DND-41 (cell line): ENCODE data around the gene KCNH3.

Experiments
- ATAC-seq: fragments of 200-7000 bp; cut with Tn5 transposase; 3 replicates; pipeline ENCODE4 v1.9.1; 2021; ENCODE audit warnings: low read depth; ENCODE audit not compliant: insufficient read depth
- DNase-seq: peaks from one replicate; pipeline ENCODE4 v3.0.0-alpha.2; 2020
- H2AFZ ChIP-seq: 2 replicates; pipeline ENCODE4 v1.6.0; 2012; ENCODE audit warnings: low read depth, low read length
- H3K27ac ChIP-seq: 2 replicates; pipeline ENCODE4 v1.5.1; 2012; ENCODE audit warnings: low read length, inconsistent platforms
- H3K27me3 ChIP-seq: fragments of 200-600 bp; sonication (generic); 2 replicates; pipeline ENCODE4 v1.6.0; 2012; ENCODE audit warnings: low read length, mild to moderate bottlenecking, inconsistent platforms; ENCODE audit not compliant: insufficient read depth, poor library complexity
- H3K36me3 ChIP-seq: 2 replicates; pipeline ENCODE4 v1.5.1; 2012; ENCODE audit warnings: low read length, inconsistent platforms; ENCODE audit not compliant: insufficient read depth
- H3K4me1 ChIP-seq: 2 replicates; pipeline ENCODE4 v1.5.1; 2012; ENCODE audit warnings: mild to moderate bottlenecking, low read length; ENCODE audit not compliant: insufficient read depth
- H3K4me2 ChIP-seq: 2 replicates; pipeline ENCODE4 v1.6.0; 2012; ENCODE audit warnings: mild to moderate bottlenecking, moderate library complexity, low read length, inconsistent platforms; ENCODE audit not compliant: insufficient read depth
- H3K4me3 ChIP-seq, 2 experiments: fragments of 200-600 bp in 1 of 2; shearing (Covaris generic) in 1 of 2; 2 replicates each; pipeline ENCODE4 v1.5.1; 2012 to 2016; ENCODE audit warnings: inconsistent platforms in 2 of 2, low read length in 2 of 2, mild to moderate bottlenecking in 2 of 2, low read depth in 1 of 2, moderate library complexity in 1 of 2
- H3K79me2 ChIP-seq: 2 replicates; pipeline ENCODE4 v1.6.0; 2012; ENCODE audit warnings: low read length, inconsistent platforms; ENCODE audit not compliant: insufficient read depth
- H3K9ac ChIP-seq: 2 replicates; pipeline ENCODE4 v1.6.0; 2012; ENCODE audit warnings: low read depth, mild to moderate bottlenecking, inconsistent platforms, low read length, moderate library complexity
- H3K9me3 ChIP-seq: 2 replicates; pipeline ENCODE4 v1.5.1; 2012; ENCODE audit warnings: low read length, moderate library complexity, mild to moderate bottlenecking, inconsistent platforms; ENCODE audit not compliant: insufficient read depth, severe bottlenecking
- H4K20me1 ChIP-seq: 2 replicates; pipeline ENCODE4 v1.6.0; 2012; ENCODE audit warnings: low read length; ENCODE audit not compliant: insufficient read depth
- CTCF ChIP-seq: IDR thresholded peaks from 2 replicates; pipeline ENCODE4 v1.5.1; 2012; ENCODE audit warnings: borderline replicate concordance, low read length, moderate library complexity, mild to moderate bottlenecking; ENCODE audit not compliant: poor library complexity, severe bottlenecking; ENCODE audit errors: extremely low read depth
- EZH2 ChIP-seq: IDR thresholded peaks from 3 replicates; pipeline ENCODE4 v1.6.1; 2012; ENCODE audit warnings: borderline replicate concordance, low read depth, mild to moderate bottlenecking, moderate library complexity, low read length, inconsistent platforms; ENCODE audit not compliant: severe bottlenecking

The KCNH3 gene

DNA sequence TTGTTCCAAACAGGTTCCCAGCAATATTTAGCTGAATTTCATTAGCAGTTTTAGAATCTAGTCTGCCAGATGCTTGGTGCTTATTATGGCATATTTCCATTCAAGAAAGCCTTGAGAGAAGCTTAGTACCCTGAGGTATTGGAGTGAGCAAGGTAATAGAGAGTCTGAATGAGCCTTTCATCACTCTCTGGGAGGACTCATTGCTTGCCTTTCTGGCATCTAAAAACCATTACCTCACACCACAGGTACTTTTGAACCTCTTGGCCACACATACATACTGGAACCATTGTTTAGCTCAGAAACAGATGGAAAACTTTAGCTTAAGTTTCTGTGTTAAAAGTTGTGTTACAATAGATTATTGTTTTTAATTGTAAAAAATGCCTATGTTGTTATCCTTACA lies 27.4 kb upstream of the KCNH3 start:
- ATAC-seq (no peak), DNase-seq (no peak)
- no peak overlapping the region for H3K4me2 ChIP-seq
- no peaks in the 10 kb centered on the region for H3K27me3 ChIP-seq
- peaks cover 9% of the 10 kb centered on the region for H3K36me3 ChIP-seq
- H4K20me1 ChIP-seq = no peaks in the 10 kb centered on the region
- no peak overlapping the region for H3K4me3 ChIP-seq
- H3K27ac ChIP-seq = no peak overlapping the region
- no peak overlapping the region for H3K9ac ChIP-seq
- no peaks in the 10 kb centered on the region for H3K79me2 ChIP-seq
- H2AFZ ChIP-seq = no peak overlapping the region
- TF ChIP-seq CTCF (no peak), EZH2 (no peak)
- H3K4me1 ChIP-seq = no peaks in the 10 kb centered on the region
- no peaks in the 10 kb centered on the region for H3K9me3 ChIP-seq

GRCh38 chr12:49512546-49512945 lies 26.3 kb upstream of the KCNH3 start:
- H2AFZ ChIP-seq = no peak overlapping the region
- no peak overlapping the region for H3K9ac ChIP-seq
- ATAC-seq = no peak
- no peaks in the 10 kb centered on the region for H3K79me2 ChIP-seq
- TF ChIP-seq CTCF = no peak
- no peak for TF ChIP-seq EZH2
- H3K27ac ChIP-seq = no peak overlapping the region
- no peaks in the 10 kb centered on the region for H3K9me3 ChIP-seq
- DNase-seq = no peak
- 0 out of 2 replicates have a peak, but pooled peaks cover 7% of the 10 kb centered on the region for H3K36me3 ChIP-seq
- no peaks in the 10 kb centered on the region for H3K27me3 ChIP-seq
- no peak overlapping the region for H3K4me2 ChIP-seq
- no peaks in the 10 kb centered on the region for H4K20me1 ChIP-seq
- H3K4me3 ChIP-seq = no peak overlapping the region
- no peaks in the 10 kb centered on the region for H3K4me1 ChIP-seq

GRCh38 chr12:49515266-49515665 lies 23.6 kb upstream of the KCNH3 start:
- no peak for DNase-seq
- no peaks in the 10 kb centered on the region for H3K79me2 ChIP-seq
- TF ChIP-seq CTCF (no peak), EZH2 (no peak)
- no peak overlapping the region for H3K4me3 ChIP-seq
- no peak overlapping the region for H3K27ac ChIP-seq
- H4K20me1 ChIP-seq = no peaks in the 10 kb centered on the region
- H3K4me2 ChIP-seq = no peak overlapping the region
- H3K27me3 ChIP-seq = no peaks in the 10 kb centered on the region
- H3K9ac ChIP-seq = no peak overlapping the region
- H3K4me1 ChIP-seq = no peaks in the 10 kb centered on the region
- 0 out of 2 replicates have a peak, but pooled peaks cover 7% of the 10 kb centered on the region for H3K36me3 ChIP-seq
- H3K9me3 ChIP-seq = no peaks in the 10 kb centered on the region
- no peak overlapping the region for H2AFZ ChIP-seq
- ATAC-seq = no peak

DNA sequence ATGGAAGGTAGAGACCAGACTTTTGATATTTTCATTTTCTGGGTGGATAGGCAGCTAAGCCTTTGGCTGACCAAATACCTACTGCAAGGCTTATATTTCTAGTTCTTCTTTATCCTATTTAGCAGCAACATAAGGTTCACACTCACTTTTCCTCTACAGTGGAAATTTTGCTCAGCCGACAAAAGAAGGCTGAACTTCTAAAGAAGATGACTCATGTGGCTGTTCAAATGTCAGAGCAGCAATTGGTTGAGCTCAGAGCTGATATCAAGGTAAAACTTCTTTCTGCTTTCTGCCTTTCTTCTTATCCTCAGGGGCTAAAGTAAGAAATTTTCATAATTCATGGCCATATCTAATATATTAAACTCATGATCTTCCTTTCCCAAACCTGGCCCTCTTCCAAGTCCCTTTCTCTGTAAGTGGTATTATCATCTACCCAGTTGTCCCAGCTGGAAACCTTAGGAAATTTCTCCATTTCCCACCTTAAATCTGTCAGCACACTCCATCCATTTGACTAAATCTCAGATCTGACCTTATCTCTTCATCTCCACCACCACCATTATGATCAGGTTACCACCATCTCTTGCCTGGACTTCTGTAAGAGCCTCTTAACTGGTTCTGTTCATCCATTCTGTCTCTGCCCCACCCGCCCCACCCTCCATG lies 19.8 kb upstream of the KCNH3 start:
- no peak overlapping the region for H2AFZ ChIP-seq
- no peaks in the 10 kb centered on the region for H3K4me1 ChIP-seq
- H3K27ac ChIP-seq = no peak overlapping the region
- ATAC-seq = no peak
- DNase-seq = no peak
- H3K4me2 ChIP-seq = no peak overlapping the region
- H3K36me3 ChIP-seq = peaks cover 18% of the 10 kb centered on the region; the same call in 1 of the 2 replicates
- H3K79me2 ChIP-seq = no peaks in the 10 kb centered on the region
- TF ChIP-seq EZH2 = no peak
- no peak for TF ChIP-seq CTCF
- H3K9me3 ChIP-seq = no peaks in the 10 kb centered on the region
- no peak overlapping the region for H3K9ac ChIP-seq
- H4K20me1 ChIP-seq = no peaks in the 10 kb centered on the region
- H3K4me3 ChIP-seq = no peak overlapping the region
- H3K27me3 ChIP-seq = no peaks in the 10 kb centered on the region
